ENCODE measurements around the gene ABCA2.

ABCA2 gene

GRCh38 chr9:136963751-136964150 lies 64.3 kb downstream of the ABCA2 start:
- no peak overlapping the region for H3K9ac ChIP-seq (ENCODE audit: low read depth, low read length, poor library complexity, severe bottlenecking)

GRCh38 chr9:136963341-136963740 lies 64.7 kb downstream of the ABCA2 start:
- H3F3A ChIP-seq (ENCODE audit: low read depth), result no peaks in the 10 kb centered on the region
- H3K4me2 ChIP-seq (ENCODE audit: low read depth, low read length, poor library complexity, severe bottlenecking), result no peak overlapping the region
- H3K36me3 ChIP-seq (ENCODE audit: insufficient read depth, low read length), result no peaks in the 10 kb centered on the region
- peaks cover 9% of the 10 kb centered on the region for H3K4me1 ChIP-seq (ENCODE audit: insufficient read depth, low read length, poor library complexity, severe bottlenecking)
- no peak overlapping the region for H2AFZ ChIP-seq (ENCODE audit: low read length)
- H4K20me1 ChIP-seq (ENCODE audit: insufficient read depth, low read length, poor library complexity, severe bottlenecking), result no peaks in the 10 kb centered on the region
- TF ChIP-seq EZH2phosphoT487 (IDR thresholded peaks at IDR 0.05; ENCODE audit: borderline replicate concordance), result no peak
- TF ChIP-seq, protein P1, sequence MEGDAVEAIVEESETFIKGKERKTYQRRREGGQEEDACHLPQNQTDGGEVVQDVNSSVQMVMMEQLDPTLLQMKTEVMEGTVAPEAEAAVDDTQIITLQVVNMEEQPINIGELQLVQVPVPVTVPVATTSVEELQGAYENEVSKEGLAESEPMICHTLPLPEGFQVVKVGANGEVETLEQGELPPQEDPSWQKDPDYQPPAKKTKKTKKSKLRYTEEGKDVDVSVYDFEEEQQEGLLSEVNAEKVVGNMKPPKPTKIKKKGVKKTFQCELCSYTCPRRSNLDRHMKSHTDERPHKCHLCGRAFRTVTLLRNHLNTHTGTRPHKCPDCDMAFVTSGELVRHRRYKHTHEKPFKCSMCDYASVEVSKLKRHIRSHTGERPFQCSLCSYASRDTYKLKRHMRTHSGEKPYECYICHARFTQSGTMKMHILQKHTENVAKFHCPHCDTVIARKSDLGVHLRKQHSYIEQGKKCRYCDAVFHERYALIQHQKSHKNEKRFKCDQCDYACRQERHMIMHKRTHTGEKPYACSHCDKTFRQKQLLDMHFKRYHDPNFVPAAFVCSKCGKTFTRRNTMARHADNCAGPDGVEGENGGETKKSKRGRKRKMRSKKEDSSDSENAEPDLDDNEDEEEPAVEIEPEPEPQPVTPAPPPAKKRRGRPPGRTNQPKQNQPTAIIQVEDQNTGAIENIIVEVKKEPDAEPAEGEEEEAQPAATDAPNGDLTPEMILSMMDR (conservative IDR thresholded peaks at IDR 0.05; ENCODE audit: low read length), result no peak
- no peaks in the 10 kb centered on the region for H3K9me3 ChIP-seq (ENCODE audit: insufficient read depth, low read depth, low read length)
- H3K9ac ChIP-seq (ENCODE audit: low read depth, low read length, poor library complexity, severe bottlenecking), result no peak overlapping the region
- H3K4me3 ChIP-seq (ENCODE audit: low read length, poor library complexity, severe bottlenecking), result no peak overlapping the region
- H3K27me3 ChIP-seq (ENCODE audit: insufficient read depth, low read length, poor library complexity, severe bottlenecking), result no peaks in the 10 kb centered on the region
- no peaks in the 10 kb centered on the region for H3K79me2 ChIP-seq (ENCODE audit: insufficient read depth, low read length)
- no peaks in the 10 kb centered on the region for H3K9me2 ChIP-seq (replicated peaks; ENCODE audit: low read depth, low read length)

More at GRCh38 chr9:136963751-136964150, 64.3 kb downstream of the ABCA2 start:
- Histone ChIP-seq H3K79me2 (ENCODE audit: insufficient read depth, low read length) (no peaks in the 10 kb centered on the region), H2AFZ (ENCODE audit: low read length) (no peak overlapping the region), H3K27me3 (ENCODE audit: insufficient read depth, low read length, poor library complexity, severe bottlenecking) (no peaks in the 10 kb centered on the region), H3K36me3 (ENCODE audit: insufficient read depth, low read length) (no peaks in the 10 kb centered on the region), H4K20me1 (ENCODE audit: insufficient read depth, low read length, poor library complexity, severe bottlenecking) (no peaks in the 10 kb centered on the region), H3K9me2 (replicated peaks; ENCODE audit: low read depth, low read length) (no peaks in the 10 kb centered on the region), H3K4me2 (ENCODE audit: low read depth, low read length, poor library complexity, severe bottlenecking) (no peak overlapping the region), H3F3A (ENCODE audit: low read depth) (no peaks in the 10 kb centered on the region), H3K4me1 (ENCODE audit: insufficient read depth, low read length, poor library complexity, severe bottlenecking) (peaks cover 9% of the 10 kb centered on the region), H3K4me3 (ENCODE audit: low read length, poor library complexity, severe bottlenecking) (no peak overlapping the region), H3K9me3 (ENCODE audit: insufficient read depth, low read depth, low read length) (no peaks in the 10 kb centered on the region)
- TF ChIP-seq, protein P1 (conservative IDR thresholded peaks at IDR 0.05; ENCODE audit: low read length), result no peak
- no peak for TF ChIP-seq EZH2phosphoT487 (IDR thresholded peaks at IDR 0.05; ENCODE audit: borderline replicate concordance)

DNA sequence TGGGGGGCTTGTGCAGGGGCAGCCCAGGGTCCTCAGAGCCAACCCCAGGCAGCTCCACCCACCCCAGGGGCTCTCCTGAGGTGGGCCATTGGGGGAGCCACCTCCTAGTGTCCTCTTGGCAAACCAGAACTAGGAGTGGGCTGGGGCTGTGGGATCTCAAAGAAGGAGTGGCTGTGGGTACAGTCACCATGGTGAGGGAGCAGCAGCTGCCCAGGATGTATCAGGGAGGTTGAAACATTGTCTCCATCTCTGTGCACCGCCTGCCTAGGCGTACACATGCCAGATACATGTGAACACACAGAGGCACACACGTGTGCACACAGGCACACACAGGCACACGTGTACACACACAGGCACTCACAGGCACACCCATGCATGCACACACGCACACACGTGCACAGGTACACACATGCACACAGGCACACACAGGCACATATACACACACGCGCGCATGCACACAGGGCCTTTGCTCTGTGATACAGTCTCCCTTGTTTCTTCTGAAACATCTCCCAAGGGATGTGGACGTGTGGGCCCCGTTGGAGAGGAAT lies 65.3 kb downstream of the ABCA2 start:
- H3K27me3 ChIP-seq (ENCODE audit: insufficient read depth, low read length, poor library complexity, severe bottlenecking), result no peaks in the 10 kb centered on the region

More for the DNA sequence above, 65.3 kb downstream of the ABCA2 start:
- no peaks in the 10 kb centered on the region for H3F3A ChIP-seq (ENCODE audit: low read depth)
- no peaks in the 10 kb centered on the region for H3K9me3 ChIP-seq (ENCODE audit: insufficient read depth, low read depth, low read length)
- H3K4me1 ChIP-seq (ENCODE audit: insufficient read depth, low read length, poor library complexity, severe bottlenecking), result peaks cover 9% of the 10 kb centered on the region
- no peaks in the 10 kb centered on the region for H3K36me3 ChIP-seq (ENCODE audit: insufficient read depth, low read length)
- no peaks in the 10 kb centered on the region for H4K20me1 ChIP-seq (ENCODE audit: insufficient read depth, low read length, poor library complexity, severe bottlenecking)
- no peak overlapping the region for H2AFZ ChIP-seq (ENCODE audit: low read length)
- no peaks in the 10 kb centered on the region for H3K79me2 ChIP-seq (ENCODE audit: insufficient read depth, low read length)
- H3K4me3 ChIP-seq (ENCODE audit: low read length, poor library complexity, severe bottlenecking), result no peak overlapping the region
- H3K4me2 ChIP-seq (ENCODE audit: low read depth, low read length, poor library complexity, severe bottlenecking), result no peak overlapping the region
- no peak overlapping the region for H3K9ac ChIP-seq (ENCODE audit: low read depth, low read length, poor library complexity, severe bottlenecking)
- TF ChIP-seq, protein P1 (conservative IDR thresholded peaks at IDR 0.05; ENCODE audit: low read length), result no peak
- no peak for TF ChIP-seq EZH2phosphoT487 (IDR thresholded peaks at IDR 0.05; ENCODE audit: borderline replicate concordance)
- no peaks in the 10 kb centered on the region for H3K9me2 ChIP-seq (replicated peaks; ENCODE audit: low read depth, low read length)
